Adipocyte (in vitro differentiated cells): ENCODE measurements around the gene DNMT3A.
"Not testable (repeated sequence)": the region's sequence is repeated elsewhere in the genome, so short reads cannot be mapped to it uniquely, and the experiment has no call there.

ENCODE experiments used
- DNase-seq: peaks from one replicate; pipeline ENCODE4 v3.0.0-alpha.2; 2015; ENCODE audit warnings: low read depth
- H3K27me3 ChIP-seq: replicated peaks from 2 replicates; pipeline ENCODE4 v1.7.0; 2013; ENCODE audit warnings: mild to moderate bottlenecking, low read length, moderate library complexity; ENCODE audit not compliant: control insufficient read depth, insufficient read depth
- H3K36me3 ChIP-seq: 2 replicates; pipeline ENCODE4 v1.7.0; 2013; ENCODE audit warnings: low read length, mild to moderate bottlenecking, moderate library complexity; ENCODE audit not compliant: control insufficient read depth, insufficient read depth, severe bottlenecking
- H3K4me1 ChIP-seq: 2 replicates; pipeline ENCODE4 v1.7.0; 2013; ENCODE audit warnings: mild to moderate bottlenecking, low read length, moderate library complexity; ENCODE audit not compliant: control insufficient read depth, insufficient read depth
- H3K4me3 ChIP-seq: 2 replicates; pipeline ENCODE4 v1.7.0; 2013; ENCODE audit warnings: mild to moderate bottlenecking, low read length, moderate library complexity
- H3K9ac ChIP-seq: 2 replicates; pipeline ENCODE4 v1.7.0; 2013; ENCODE audit warnings: mild to moderate bottlenecking, low read length, moderate library complexity
- H3K9me3 ChIP-seq: 2 replicates; pipeline ENCODE4 v1.7.0; 2013; ENCODE audit warnings: mild to moderate bottlenecking, low read length, moderate library complexity; ENCODE audit not compliant: control insufficient read depth

Gene DNMT3A

DNA sequence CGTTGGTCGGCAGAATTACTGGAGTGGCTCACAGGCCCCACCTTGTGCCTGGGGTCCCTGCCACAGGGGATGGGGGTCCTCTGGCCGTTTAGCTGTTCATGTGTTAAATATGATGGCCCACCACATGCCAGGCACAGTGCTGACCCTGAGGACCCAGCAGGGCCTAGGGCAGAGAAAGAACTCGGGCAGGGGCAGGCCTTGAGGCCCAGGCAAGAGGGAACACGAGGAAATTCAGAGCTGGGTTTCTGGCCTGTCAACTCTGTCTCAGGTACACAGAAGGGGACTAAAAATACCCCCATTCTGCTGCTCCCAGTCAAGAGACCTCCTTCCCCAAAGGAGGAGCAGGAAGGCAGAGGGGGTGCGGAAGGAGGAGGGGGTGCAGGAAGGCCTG, 66.2 kb downstream of the DNMT3A start:
- Histone ChIP-seq H3K4me1 (peaks cover 4% of the 10 kb centered on the region), H3K27me3 (no peaks in the 10 kb centered on the region), H3K9ac (no peak overlapping the region), H3K4me3 (no peak overlapping the region), H3K9me3 (no peaks in the 10 kb centered on the region), H3K36me3 (peaks cover 10% of the 10 kb centered on the region)
- DNase-seq: no peak

DNA sequence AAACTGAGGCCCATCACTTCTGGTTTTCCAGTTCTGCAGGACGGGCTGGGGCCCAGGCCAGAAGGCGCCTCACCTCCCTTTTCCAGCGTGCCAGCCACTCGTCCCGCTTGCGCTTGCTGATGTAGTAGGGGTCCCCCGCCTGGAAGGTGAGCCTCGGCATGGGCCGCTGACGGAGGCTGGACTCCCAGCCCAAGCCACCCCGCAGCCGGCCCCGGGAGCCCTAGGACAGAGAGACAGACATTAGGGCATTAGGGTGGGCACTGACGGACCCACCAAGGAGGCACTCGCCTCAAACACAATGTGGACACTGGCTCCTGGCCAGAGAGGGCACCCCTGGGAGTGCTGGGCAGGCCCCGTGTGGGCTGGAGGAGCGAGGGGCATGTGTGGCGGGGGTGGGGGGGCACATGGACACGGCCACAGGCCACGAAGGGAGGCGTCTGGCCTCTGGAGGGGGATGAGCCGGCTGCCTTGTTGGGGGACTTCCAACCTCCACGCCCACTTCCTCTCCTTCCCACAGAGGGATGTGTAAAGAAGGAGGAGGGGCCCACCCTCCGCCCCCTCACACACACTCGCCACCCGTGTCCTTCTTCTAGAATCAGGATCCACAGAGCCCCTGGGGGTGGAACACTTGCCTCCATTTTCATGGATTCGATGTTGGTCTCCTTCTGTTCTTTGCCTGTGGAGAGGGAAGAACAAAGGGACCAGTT, 66.7 kb downstream of the DNMT3A start:
- H3K4me1 ChIP-seq: peaks cover 4% of the 10 kb centered on the region
- DNase-seq: no peak
- H3K9me3 ChIP-seq: no peaks in the 10 kb centered on the region
- no peaks in the 10 kb centered on the region for H3K27me3 ChIP-seq
- H3K4me3 ChIP-seq: no peak overlapping the region
- peaks cover 9% of the 10 kb centered on the region for H3K36me3 ChIP-seq
- H3K9ac ChIP-seq: no peak overlapping the region

DNA sequence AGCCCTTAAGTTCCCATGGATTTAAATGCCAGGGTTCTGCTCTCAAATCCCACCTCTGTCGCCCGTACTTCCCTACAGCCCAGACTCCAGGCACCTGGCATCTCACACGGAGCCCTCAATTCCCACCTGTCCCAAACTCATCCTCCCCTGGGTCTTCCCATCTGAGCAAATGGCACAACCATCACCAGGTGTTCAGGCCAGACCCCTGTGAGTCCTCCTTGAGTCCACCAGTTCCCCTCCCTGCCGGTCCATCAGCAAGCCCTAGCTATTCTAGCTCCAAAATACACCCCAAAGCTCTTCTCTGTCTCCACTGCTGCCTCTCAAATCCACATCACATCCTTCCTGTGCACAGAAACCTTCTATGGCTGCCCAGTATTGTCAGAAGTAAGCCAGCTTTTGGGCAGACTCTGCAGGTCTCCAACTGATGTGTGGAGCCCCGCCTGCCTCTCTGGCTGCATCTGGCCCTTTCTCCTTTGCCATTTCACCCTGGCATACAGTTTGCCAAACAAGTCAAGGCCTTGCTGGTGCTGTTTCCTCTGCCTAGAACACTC, 67.7 kb downstream of the DNMT3A start:
- no peaks in the 10 kb centered on the region for H3K9me3 ChIP-seq
- H3K4me1 ChIP-seq: peaks cover under 1% of the 10 kb centered on the region
- no peak for DNase-seq

DNA sequence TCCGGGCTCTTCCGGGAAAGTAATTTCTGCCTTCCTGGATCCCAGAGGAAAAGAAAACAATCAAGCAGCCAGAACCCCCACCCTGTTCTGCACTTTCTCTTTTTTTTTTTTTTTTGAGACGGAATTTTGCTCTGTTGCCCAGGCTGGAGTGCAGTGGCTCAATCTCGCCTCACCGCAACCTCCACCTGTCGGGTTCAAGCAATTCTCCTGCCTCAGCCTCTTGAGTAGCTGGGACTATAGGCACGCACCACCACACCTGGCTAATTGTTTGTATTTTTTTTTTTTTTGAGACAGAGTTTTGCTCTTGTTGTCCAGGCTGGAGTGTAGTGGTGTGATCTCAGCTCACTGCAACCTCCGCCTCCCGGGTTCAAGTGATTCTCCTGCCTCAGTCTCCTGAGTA, 69.0 kb downstream of the DNMT3A start:
- H3K36me3 ChIP-seq: peaks cover 14% of the 10 kb centered on the region
- H3K27me3 ChIP-seq, H3K9ac ChIP-seq, DNase-seq, H3K9me3 ChIP-seq, H3K4me3 ChIP-seq, H3K4me1 ChIP-seq: not testable (repeated sequence)

More for the DNA sequence above, 67.7 kb downstream of the DNMT3A start:
- Histone ChIP-seq H3K9ac (no peak overlapping the region), H3K27me3 (no peaks in the 10 kb centered on the region), H3K36me3 (peaks cover 14% of the 10 kb centered on the region), H3K4me3 (no peak overlapping the region)

DNA sequence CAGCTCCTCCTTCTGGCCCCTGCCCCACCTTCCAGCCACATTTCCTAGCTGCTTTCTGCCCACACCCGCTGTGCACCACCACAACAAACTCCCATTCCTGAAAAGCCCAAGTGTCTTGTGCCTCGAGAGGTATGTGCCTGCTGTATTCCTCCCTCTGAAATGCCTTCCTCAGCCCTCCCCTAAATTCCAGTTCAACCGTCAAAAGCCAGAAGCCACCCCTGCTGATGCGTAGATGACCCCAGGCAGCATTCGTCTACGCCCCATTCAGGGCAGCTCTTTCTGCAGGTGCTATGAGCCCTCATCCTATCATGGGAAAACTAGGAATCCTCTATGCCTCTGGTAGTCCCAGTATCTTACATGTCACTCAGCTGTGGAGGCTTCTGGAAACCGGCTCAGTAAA, 71.7 kb downstream of the DNMT3A start:
- H3K4me3 ChIP-seq: no peak overlapping the region

DNA sequence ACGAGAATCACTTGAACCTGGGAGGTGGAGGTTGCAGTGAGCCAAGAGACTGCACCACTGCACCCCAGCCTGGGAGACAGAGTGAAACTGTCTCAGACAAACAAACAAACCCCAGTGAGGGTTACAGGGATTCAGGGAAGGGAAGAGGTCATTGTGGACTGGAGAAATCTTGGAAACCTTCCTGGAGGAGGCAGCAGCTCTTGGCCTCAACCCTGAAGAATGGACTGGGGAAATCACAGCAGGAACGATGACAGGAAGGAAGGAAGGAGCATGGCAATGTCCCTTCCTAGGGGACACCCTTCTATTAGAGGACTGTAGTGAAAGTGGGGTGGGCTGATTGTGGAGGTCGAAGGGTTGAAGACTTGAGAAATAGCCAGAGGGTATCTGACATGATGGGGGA, 72.5 kb downstream of the DNMT3A start:
- no peak overlapping the region for H3K4me3 ChIP-seq
- H3K36me3 ChIP-seq: peaks cover 10% of the 10 kb centered on the region
- no peak for DNase-seq
- H3K27me3 ChIP-seq: no peaks in the 10 kb centered on the region
- H3K9me3 ChIP-seq: no peaks in the 10 kb centered on the region
- peaks cover 9% of the 10 kb centered on the region for H3K4me1 ChIP-seq
- no peak overlapping the region for H3K9ac ChIP-seq

More for the DNA sequence above, 71.7 kb downstream of the DNMT3A start:
- no peak for DNase-seq
- peaks cover 14% of the 10 kb centered on the region for H3K36me3 ChIP-seq
- H3K9ac ChIP-seq: no peak overlapping the region
- no peaks in the 10 kb centered on the region for H3K27me3 ChIP-seq
- H3K4me1 ChIP-seq: peaks cover 3% of the 10 kb centered on the region
- no peaks in the 10 kb centered on the region for H3K9me3 ChIP-seq

DNA sequence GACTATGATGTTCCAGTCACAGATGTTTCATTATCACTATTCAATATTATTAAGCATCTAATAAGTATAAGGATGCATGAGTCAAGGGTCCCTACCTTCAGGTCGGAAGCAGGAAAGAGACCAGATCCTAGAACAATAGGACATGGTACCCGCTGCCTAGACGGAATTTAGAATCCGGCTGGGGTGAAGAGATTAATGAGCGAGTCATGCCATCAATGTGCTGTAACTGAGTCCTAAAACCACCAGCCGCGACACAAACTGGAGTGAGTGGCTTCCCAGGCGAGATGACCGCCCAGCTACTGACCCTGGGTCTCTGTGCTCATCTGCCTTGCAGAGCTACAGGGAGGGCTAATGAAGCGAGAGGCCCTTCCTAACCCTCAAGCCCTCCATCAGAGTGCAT, 73.6 kb downstream of the DNMT3A start:
- DNase-seq: no peak
- H3K9ac ChIP-seq: no peak overlapping the region
- no peak overlapping the region for H3K4me3 ChIP-seq
- H3K27me3 ChIP-seq: no peaks in the 10 kb centered on the region
- peaks cover 10% of the 10 kb centered on the region for H3K36me3 ChIP-seq
- no peaks in the 10 kb centered on the region for H3K9me3 ChIP-seq
- peaks cover 16% of the 10 kb centered on the region for H3K4me1 ChIP-seq

DNA sequence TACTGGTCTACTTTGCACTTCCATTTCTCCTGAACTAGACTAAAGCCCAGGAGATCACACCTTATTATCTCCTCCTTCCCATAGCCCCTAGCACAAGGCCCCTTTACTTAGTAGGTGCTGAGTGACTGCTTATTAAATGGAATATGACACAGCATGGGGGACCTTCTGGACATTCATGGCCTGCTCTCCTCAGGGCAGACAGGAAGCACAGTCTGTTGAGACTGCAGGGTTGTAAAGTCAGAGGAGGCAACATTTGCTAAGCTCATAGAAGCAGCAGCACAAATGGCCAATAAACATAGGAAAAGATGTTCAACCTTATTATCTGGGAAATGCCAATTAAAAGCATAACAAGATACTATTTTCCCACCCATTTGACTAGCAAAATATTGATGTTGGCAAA, 75.3 kb downstream of the DNMT3A start:
- H3K36me3 ChIP-seq: peaks cover 7% of the 10 kb centered on the region
- no peak overlapping the region for H3K4me3 ChIP-seq
- H3K4me1 ChIP-seq: peaks cover 16% of the 10 kb centered on the region
- no peaks in the 10 kb centered on the region for H3K27me3 ChIP-seq
- H3K9me3 ChIP-seq: no peaks in the 10 kb centered on the region
- no peak overlapping the region for H3K9ac ChIP-seq
- no peak for DNase-seq

DNA sequence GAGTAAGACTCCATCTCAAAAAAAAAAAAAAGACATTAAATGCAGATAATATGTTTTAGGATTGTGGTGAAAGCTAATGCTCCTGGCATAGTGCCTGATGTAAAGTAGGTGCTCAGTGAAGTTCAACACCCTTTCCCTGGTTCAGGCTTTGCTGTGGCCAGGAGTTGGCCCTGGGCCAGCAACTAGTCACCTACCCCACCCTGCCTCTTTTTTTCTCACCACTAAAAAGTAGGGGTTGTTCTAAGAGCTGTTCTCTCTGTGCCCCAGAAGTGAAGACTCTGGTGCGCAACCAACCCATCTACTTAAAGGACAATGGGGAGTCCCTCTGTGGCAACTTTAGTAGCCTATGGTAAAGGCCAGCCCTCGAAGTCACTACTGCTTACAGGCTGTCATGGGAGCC, 75.9 kb downstream of the DNMT3A start:
- H3K9me3 ChIP-seq: no peaks in the 10 kb centered on the region
- H3K36me3 ChIP-seq: peaks cover 4% of the 10 kb centered on the region
- DNase-seq: no peak
- H3K4me3 ChIP-seq: no peak overlapping the region
- H3K27me3 ChIP-seq: no peaks in the 10 kb centered on the region
- H3K9ac ChIP-seq: no peak overlapping the region
- peaks cover 16% of the 10 kb centered on the region for H3K4me1 ChIP-seq

DNA sequence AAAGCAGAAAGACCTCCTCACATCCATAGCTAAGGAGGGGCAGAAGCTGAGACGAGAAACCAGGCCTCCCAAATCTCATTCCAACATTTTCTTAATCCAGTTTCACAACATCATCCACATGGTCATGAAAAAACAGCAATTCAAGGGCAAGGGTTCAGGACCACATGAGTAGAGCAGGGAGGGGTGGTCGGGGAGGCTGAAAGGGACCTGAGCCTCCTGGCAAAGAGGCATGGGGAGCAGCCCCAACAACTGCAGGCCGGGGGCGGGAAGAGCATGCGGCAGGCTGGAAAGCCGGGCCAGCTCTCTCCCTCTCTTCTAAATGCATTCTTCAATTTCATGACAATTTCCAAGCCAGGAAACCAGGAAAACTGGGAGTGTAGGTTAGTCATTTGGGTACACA, 76.7 kb downstream of the DNMT3A start:
- no peaks in the 10 kb centered on the region for H3K9me3 ChIP-seq
- H3K9ac ChIP-seq: peak overlapping the region; percentile 50
- H3K4me3 ChIP-seq: no peak overlapping the region
- no peak for DNase-seq
- peaks cover 9% of the 10 kb centered on the region for H3K36me3 ChIP-seq
- H3K27me3 ChIP-seq: no peaks in the 10 kb centered on the region
- H3K4me1 ChIP-seq: peaks cover 16% of the 10 kb centered on the region

DNA sequence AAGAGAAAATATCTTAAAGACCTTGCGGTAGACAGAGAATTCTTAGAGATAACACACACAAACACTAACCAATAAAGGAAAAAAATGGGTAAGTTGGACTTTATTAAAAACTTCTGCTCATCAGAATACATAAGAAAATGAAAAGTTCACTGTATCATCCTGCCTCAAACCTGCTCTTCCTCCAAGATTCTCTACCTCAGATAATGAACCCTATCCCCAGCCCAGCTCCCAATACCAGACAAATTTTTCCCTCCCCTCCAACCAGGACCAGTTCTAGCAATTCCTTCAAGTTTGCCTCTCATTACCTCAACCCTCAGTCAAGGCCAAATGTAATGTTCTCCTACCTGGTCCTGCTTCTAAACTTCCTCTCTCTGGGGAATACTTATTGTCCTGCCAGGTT, 79.4 kb downstream of the DNMT3A start:
- Histone ChIP-seq H3K4me1 (peaks cover 16% of the 10 kb centered on the region), H3K4me3 (no peak overlapping the region), H3K36me3 (peaks cover 4% of the 10 kb centered on the region), H3K9ac (no peak overlapping the region), H3K27me3 (no peaks in the 10 kb centered on the region), H3K9me3 (no peaks in the 10 kb centered on the region)
- no peak for DNase-seq

DNA sequence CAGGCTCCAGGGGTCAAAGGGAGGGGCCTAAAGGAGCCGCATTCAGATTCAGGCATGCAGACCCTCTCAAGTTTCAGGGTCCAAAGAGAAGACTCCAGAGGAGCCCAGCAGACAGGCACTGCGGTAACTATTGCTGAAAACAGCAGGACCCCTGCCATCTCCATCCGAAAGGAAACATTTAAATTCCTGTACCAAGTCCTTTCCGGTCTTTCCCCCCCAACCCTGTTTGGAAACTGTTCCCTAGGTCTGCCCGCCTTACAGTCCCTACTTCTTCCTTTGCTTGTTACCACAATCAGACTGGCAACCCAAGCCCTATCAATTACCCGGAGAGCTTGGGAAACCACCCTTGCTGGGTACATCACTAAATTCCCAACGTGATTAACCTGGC, 82.0 kb downstream of the DNMT3A start:
- DNase-seq: no peak
- Histone ChIP-seq H3K4me3 (no peak overlapping the region), H3K9ac (no peak overlapping the region), H3K4me1 (peaks cover 10% of the 10 kb centered on the region), H3K9me3 (no peaks in the 10 kb centered on the region), H3K27me3 (no peaks in the 10 kb centered on the region), H3K36me3 (peaks cover 5% of the 10 kb centered on the region)
